OCI-LY7 (cell line): Measurements from ENCODE around the gene GNA12. TPM values are rescaled to one million over a fixed set of nuclear protein-coding genes. Genes with fewer than 3 reads are reported as not detected.

Experiments
- BruUV-seq: library from RNA; stranded (reverse); fragments of 400-500 nt; replicated peaks from 2 replicates; lab custom pipeline; 2021; lab: Mats Ljungman, UMichigan
- CTCF ChIA-PET: fragments of 300-600 bp; sonication (Branson Sonifier 250); formaldehyde crosslinking; loops from one replicate; lab custom pipeline; 2022; ENCODE audit warnings: antibody characterized with exemption; ENCODE audit not compliant: unreplicated experiment; lab: Charles Lee
- POLR2A ChIA-PET: fragments of 300-600 bp; sonication (Branson Sonifier 250); formaldehyde crosslinking; loops from one replicate; lab custom pipeline; 2022; ENCODE audit warnings: antibody characterized with exemption; lab: Charles Lee
- DNase-seq: peaks from one replicate; pipeline ENCODE4 v3.0.0-alpha.2; 2015; ENCODE audit warnings: low spot score
- H2AFZ ChIP-seq: fragments of 200-600 bp; sonication (generic), shearing (Covaris generic); 2 replicates; pipeline ENCODE4 v1.6.1; 2014; ENCODE audit warnings: mild to moderate bottlenecking, antibody characterized with exemption, low read length, moderate library complexity
- H3K27ac ChIP-seq: fragments of 200-600 bp; sonication (generic); 2 replicates; pipeline ENCODE4 v1.5.1; 2014; ENCODE audit warnings: mixed run types, low read depth, mild to moderate bottlenecking, moderate library complexity, low read length, inconsistent platforms; ENCODE audit not compliant: poor library complexity, severe bottlenecking
- H3K36me3 ChIP-seq: fragments of 200-600 bp; sonication (generic); 2 replicates; pipeline ENCODE4 v1.6.1; 2014; ENCODE audit warnings: mild to moderate bottlenecking, antibody characterized with exemption, low read length, moderate library complexity, mixed read lengths; ENCODE audit not compliant: insufficient read depth
- H3K4me1 ChIP-seq: fragments of 200-600 bp; sonication (generic); 2 replicates; pipeline ENCODE4 v1.5.1; 2014; ENCODE audit warnings: mild to moderate bottlenecking, low read length; ENCODE audit not compliant: insufficient read depth, poor library complexity, severe bottlenecking
- H3K4me2 ChIP-seq: fragments of 200-600 bp; sonication (generic); 2 replicates; pipeline ENCODE4 v1.6.1; 2014; ENCODE audit warnings: mild to moderate bottlenecking, low read length
- H3K4me3 ChIP-seq: fragments of 200-600 bp; sonication (generic); 2 replicates; pipeline ENCODE4 v1.5.1; 2014; ENCODE audit warnings: mild to moderate bottlenecking, low read depth, low read length; ENCODE audit not compliant: poor library complexity, severe bottlenecking
- H3K79me2 ChIP-seq: fragments of 200-600 bp; sonication (generic); 2 replicates; pipeline ENCODE4 v1.6.1; 2016; ENCODE audit warnings: low read depth, mild to moderate bottlenecking, low read length, moderate library complexity, mixed read lengths; ENCODE audit not compliant: insufficient read depth
- H3K9me2 ChIP-seq: fragments of 200-600 bp; sonication (generic); 2 replicates; pipeline ENCODE4 v1.6.1; 2016; ENCODE audit warnings: mild to moderate bottlenecking, low read length, mixed read lengths; ENCODE audit not compliant: insufficient read depth
- H3K9me3 ChIP-seq: fragments of 200-600 bp; sonication (generic); 2 replicates; pipeline ENCODE4 v1.6.1; 2014; ENCODE audit warnings: mild to moderate bottlenecking, mixed run types, low read length, mixed read lengths
- H4K20me1 ChIP-seq: fragments of 200-600 bp; sonication (generic); 2 replicates; pipeline ENCODE4 v1.6.1; 2014; ENCODE audit warnings: mild to moderate bottlenecking, antibody characterized with exemption, low read length, moderate library complexity, mixed read lengths; ENCODE audit not compliant: insufficient read depth
- EZH2phosphoT487 ChIP-seq: fragments of 200-600 bp; sonication (generic); IDR thresholded peaks from 2 replicates; pipeline ENCODE4 v1.6.1; 2018; ENCODE audit warnings: low read depth, borderline replicate concordance, mild to moderate bottlenecking, mixed run types, antibody characterized with exemption, low read length, moderate library complexity, mixed read lengths
- intact Hi-C: fragments of 100-400 bp; cut with micrococcal nuclease; formaldehyde crosslinking; loops from one replicate; pipeline ENCODE4 v1.10.0; 2022; ENCODE audit not compliant: unreplicated experiment
- total RNA-seq, 2 experiments: library from RNA; depleted of rRNA in 1 of 2; stranded (reverse); fragments of >200 nt in 1 of 2; shearing (Covaris generic) in 1 of 2; gene quantifications; 2 replicates each; pipeline ENCODE4 v1.2.3, GENCODE V29; 2014 to 2022
- TF ChIP-seq, protein P1 (sequence below): fragments of 200-600 bp; sonication (generic); conservative IDR thresholded peaks from 2 replicates; pipeline ENCODE4 v1.5.1; 2014; ENCODE audit warnings: mild to moderate bottlenecking, antibody characterized with exemption, low read length, moderate library complexity, mixed read lengths

GNA12 gene
- total RNA-seq, 2 experiments from 2014 or later: 10.3 to 35.9 TPM

DNA sequence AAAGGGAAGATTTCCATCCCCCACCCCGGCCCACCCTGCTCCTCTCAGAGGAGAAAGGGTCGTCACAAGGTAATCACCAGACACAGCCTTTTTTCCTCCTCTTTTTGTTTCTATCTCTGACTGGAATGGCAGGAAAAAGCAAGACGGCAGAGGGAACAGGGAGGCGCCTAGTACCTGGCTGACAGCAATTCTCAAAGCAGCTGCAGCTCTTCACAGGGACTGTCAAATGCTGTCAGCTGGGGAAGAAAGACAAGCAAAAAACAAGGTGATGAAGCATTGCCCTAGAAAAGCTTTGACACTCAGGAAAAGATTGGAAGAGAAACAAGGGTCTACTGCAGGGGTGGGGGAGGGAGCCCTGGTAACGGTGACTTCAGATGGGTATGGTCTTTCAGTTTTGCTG is 52.7 kb downstream of the GNA12 start:
- no peak for TF ChIP-seq EZH2phosphoT487
- TF ChIP-seq, protein P1, sequence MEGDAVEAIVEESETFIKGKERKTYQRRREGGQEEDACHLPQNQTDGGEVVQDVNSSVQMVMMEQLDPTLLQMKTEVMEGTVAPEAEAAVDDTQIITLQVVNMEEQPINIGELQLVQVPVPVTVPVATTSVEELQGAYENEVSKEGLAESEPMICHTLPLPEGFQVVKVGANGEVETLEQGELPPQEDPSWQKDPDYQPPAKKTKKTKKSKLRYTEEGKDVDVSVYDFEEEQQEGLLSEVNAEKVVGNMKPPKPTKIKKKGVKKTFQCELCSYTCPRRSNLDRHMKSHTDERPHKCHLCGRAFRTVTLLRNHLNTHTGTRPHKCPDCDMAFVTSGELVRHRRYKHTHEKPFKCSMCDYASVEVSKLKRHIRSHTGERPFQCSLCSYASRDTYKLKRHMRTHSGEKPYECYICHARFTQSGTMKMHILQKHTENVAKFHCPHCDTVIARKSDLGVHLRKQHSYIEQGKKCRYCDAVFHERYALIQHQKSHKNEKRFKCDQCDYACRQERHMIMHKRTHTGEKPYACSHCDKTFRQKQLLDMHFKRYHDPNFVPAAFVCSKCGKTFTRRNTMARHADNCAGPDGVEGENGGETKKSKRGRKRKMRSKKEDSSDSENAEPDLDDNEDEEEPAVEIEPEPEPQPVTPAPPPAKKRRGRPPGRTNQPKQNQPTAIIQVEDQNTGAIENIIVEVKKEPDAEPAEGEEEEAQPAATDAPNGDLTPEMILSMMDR: no peak
- Histone ChIP-seq H3K79me2 (no peaks in the 10 kb centered on the region; the same call in 1 of the 2 replicates), H3K9me3 (no peaks in the 10 kb centered on the region), H3K4me1 (no peaks in the 10 kb centered on the region), H3K4me3 (no peak overlapping the region), H3K27ac (no peak overlapping the region), H2AFZ (no peak overlapping the region), H3K4me2 (no peak overlapping the region), H4K20me1 (no peaks in the 10 kb centered on the region), H3K36me3 (peaks cover 42% of the 10 kb centered on the region), H3K9me2 (no peaks in the 10 kb centered on the region)
- no peak for DNase-seq
- ChIA-PET POLR2A (interaction anchor here (0.6 to 2.1 kb wide), 3 partner anchors 10 to 783 kb away, joined by 3 to 4 read pairs (median 3); no protein-coding TSS in a partner anchor), CTCF (no interaction called here)
- intact Hi-C loops: no loop called here
- no TSS peak for BruUV-seq

DNA sequence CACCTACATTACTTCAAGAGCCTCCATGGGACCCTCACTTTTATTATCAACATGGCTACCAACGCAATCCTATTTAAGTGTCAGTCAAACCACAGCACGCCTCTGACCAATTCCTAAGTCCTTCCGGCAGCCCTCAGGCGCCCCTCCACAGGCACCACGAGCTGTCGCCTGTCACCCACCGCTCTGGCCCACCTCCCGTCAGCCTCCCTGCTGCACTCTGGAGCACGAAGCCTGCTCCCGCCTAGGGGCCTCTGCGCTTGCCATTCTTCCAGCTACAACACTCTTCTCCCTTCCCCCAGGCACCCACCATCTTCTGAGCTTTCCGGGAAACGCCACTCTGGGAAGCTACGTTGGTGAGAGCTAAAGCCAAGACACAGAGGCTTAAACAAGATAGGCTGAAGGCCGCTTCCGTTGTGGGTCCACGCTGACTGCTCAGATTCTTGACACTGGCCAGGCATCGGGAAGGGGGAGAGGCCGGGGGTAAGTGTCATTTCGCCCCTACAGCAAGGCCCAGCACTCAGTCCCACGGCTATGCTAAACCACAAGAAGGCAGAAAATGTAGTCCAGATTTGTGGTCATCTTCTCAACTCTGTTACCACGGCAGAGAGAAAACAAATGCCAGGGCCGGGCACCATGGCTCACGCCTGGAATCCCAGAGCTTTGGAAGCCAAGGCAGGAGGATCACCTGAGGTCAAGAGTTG is 56.7 kb downstream of the GNA12 start:
- TF ChIP-seq, protein P1: no peak
- no peak for TF ChIP-seq EZH2phosphoT487
- Histone ChIP-seq H3K36me3 (peaks cover 27% of the 10 kb centered on the region), H3K4me1 (no peaks in the 10 kb centered on the region), H4K20me1 (no peaks in the 10 kb centered on the region), H3K9me3 (no peaks in the 10 kb centered on the region), H2AFZ (no peak overlapping the region), H3K4me2 (no peak overlapping the region), H3K27ac (no peak overlapping the region), H3K9me2 (no peaks in the 10 kb centered on the region), H3K4me3 (no peak overlapping the region), H3K79me2 (no peaks in the 10 kb centered on the region)
- CTCF ChIA-PET: no interaction called here
- intact Hi-C loops: no loop called here
- DNase-seq: no peak
- BruUV-seq: no TSS peak
- POLR2A ChIA-PET: interaction anchor here (0.5 to 1.0 kb wide), 3 partner anchors 11 to 232 kb away, joined by 3 to 4 read pairs (median 3); partner anchors contain the start of gene BRAT1

DNA sequence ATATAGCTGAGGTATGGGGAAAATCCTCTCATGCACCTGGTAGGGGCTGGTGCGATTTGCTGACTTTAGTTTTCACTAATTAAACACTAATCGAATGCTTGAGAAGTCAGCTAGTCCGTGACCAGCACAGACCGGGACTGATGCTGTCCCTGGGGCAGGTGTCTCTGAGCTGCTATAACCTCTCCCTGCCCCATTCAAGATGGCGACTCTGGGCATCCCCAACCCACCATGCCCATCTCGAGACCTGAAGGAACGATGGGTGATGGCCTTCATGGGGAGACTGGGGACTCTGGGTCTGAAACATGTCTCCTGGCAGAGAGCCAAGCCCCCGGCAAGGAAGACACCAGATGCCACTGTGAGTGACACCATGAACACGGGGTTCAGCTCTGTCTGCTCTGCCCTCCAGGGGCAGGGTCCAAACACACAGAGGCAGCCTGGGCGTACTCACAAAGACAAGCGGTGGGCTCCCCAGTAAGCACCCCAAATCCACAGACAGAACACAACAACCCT is 57.4 kb downstream of the GNA12 start:
- H3K36me3 ChIP-seq: peaks cover 20% of the 10 kb centered on the region
- POLR2A ChIA-PET: no interaction called here
- H2AFZ ChIP-seq: no peak overlapping the region
- no TSS peak for BruUV-seq
- CTCF ChIA-PET: interaction anchor here (1.5 kb wide), 1 partner anchor 77 kb away, joined by 5 read pairs; no protein-coding TSS in a partner anchor
- H3K79me2 ChIP-seq: no peaks in the 10 kb centered on the region
- H3K4me1 ChIP-seq: no peaks in the 10 kb centered on the region
- intact Hi-C loops: no loop called here
- no peaks in the 10 kb centered on the region for H3K9me3 ChIP-seq
- no peak overlapping the region for H3K27ac ChIP-seq
- H3K9me2 ChIP-seq: no peaks in the 10 kb centered on the region
- DNase-seq: no peak
- H3K4me3 ChIP-seq: no peak overlapping the region
- TF ChIP-seq EZH2phosphoT487: no peak
- TF ChIP-seq, protein P1: no peak
- H4K20me1 ChIP-seq: no peaks in the 10 kb centered on the region
- H3K4me2 ChIP-seq: no peak overlapping the region
